ENCODE data around the gene PODXL.

DNA sequence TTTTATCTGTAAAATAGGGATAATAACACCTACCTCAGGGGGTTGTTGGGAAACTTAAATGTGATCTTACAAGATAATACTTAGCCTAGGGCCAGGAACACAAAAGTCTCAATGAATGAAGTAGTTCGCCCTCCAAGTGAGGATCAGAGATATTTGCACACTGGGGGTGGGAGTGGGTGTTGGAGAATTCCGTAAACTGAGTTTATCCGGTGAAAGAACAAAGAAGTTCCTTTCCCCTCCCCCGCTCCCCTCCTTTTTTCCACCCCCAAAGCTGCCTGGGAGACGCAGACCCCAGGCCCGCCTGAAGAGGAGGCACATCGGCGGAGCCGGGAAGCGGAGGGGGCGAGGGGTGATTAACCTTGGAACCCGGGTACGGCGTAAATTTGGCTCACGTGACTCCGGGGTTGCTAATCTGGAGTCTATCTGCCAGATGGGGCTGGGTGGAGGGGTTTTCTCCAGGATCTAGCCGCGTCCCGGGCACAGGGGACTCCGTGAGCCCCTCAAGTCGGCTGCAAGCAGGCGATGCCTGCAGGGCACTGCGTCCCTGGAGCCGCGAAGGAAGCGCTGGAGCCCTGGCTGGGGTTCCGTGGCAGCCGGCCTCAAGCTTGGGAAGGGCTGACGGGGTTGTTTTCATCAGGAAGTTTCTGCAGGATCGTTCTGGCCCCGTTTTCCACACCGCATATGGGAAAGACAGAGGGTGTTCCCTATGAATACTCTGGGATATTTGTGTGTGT lies 1.4 kb upstream of the PODXL start:
- TF ChIP-seq, protein P1, sequence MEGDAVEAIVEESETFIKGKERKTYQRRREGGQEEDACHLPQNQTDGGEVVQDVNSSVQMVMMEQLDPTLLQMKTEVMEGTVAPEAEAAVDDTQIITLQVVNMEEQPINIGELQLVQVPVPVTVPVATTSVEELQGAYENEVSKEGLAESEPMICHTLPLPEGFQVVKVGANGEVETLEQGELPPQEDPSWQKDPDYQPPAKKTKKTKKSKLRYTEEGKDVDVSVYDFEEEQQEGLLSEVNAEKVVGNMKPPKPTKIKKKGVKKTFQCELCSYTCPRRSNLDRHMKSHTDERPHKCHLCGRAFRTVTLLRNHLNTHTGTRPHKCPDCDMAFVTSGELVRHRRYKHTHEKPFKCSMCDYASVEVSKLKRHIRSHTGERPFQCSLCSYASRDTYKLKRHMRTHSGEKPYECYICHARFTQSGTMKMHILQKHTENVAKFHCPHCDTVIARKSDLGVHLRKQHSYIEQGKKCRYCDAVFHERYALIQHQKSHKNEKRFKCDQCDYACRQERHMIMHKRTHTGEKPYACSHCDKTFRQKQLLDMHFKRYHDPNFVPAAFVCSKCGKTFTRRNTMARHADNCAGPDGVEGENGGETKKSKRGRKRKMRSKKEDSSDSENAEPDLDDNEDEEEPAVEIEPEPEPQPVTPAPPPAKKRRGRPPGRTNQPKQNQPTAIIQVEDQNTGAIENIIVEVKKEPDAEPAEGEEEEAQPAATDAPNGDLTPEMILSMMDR (IDR thresholded peaks at IDR 0.05): no peak
- no peak for TF ChIP-seq POLR2A (IDR thresholded peaks at IDR 0.05)

All from testis (tissue), 2 donors.